IMR-90 (cell line): ENCODE data around the gene STK32A. TPM values are rescaled to one million over a fixed set of nuclear protein-coding genes. Genes with fewer than 3 reads are reported as not detected.
"Not testable (repeated sequence)": the region's sequence is repeated elsewhere in the genome, so short reads cannot be mapped to it uniquely, and the experiment has no call there.

Experiments used
- ATAC-seq: fragments of 200-7000 bp; cut with Tn5 transposase; 2 replicates; pipeline ENCODE4 v1.9.1; 2020; ENCODE audit warnings: low read depth, mild to moderate bottlenecking, moderate library complexity
- BruUV-seq: library from RNA; stranded (reverse); fragments of 400-500 nt; replicated peaks from 2 replicates; lab custom pipeline; 2021; lab: Mats Ljungman, UMichigan
- CTCF ChIA-PET: fragments of 300-600 bp; formaldehyde crosslinking; extraction: SDS; loops from one replicate; lab custom pipeline; 2021; ENCODE audit warnings: antibody characterized with exemption; lab: Yijun Ruan, JAX
- POLR2A ChIA-PET: fragments of 300-600 bp; sonication (Branson Sonifier 250); formaldehyde crosslinking; loops from one replicate; lab custom pipeline; 2022; ENCODE audit warnings: antibody characterized with exemption; ENCODE audit not compliant: unreplicated experiment; lab: Charles Lee
- DNase-seq: peaks from one replicate; pipeline ENCODE4 v3.0.0; 2013
- H2AFZ ChIP-seq: replicated peaks from 2 replicates; pipeline ENCODE3; 2013; ENCODE audit warnings: low read length, mild to moderate bottlenecking; ENCODE audit not compliant: poor library complexity
- H2AK5ac ChIP-seq: 2 replicates; pipeline ENCODE4 v1.6.1; 2013; ENCODE audit warnings: low read depth, low read length, inconsistent platforms
- H2AK9ac ChIP-seq: replicated peaks from 2 replicates; pipeline ENCODE3; 2013; ENCODE audit warnings: mild to moderate bottlenecking, low read depth, low read length, moderate library complexity; ENCODE audit not compliant: poor library complexity
- H2BK120ac ChIP-seq: 2 replicates; pipeline ENCODE4 v1.6.1; 2013; ENCODE audit warnings: low read depth, low read length, inconsistent platforms
- H2BK15ac ChIP-seq: 3 replicates; pipeline ENCODE4 v1.6.1; 2013; ENCODE audit warnings: low read depth, low read length, inconsistent platforms
- H2BK20ac ChIP-seq: 2 replicates; pipeline ENCODE4 v1.6.1; 2013; ENCODE audit warnings: low read depth, mild to moderate bottlenecking, inconsistent platforms, low read length, moderate library complexity
- H2BK5ac ChIP-seq: 2 replicates; pipeline ENCODE4 v1.6.1; 2013; ENCODE audit warnings: mild to moderate bottlenecking, low read depth, low read length, inconsistent platforms; ENCODE audit not compliant: poor library complexity, severe bottlenecking
- H3K14ac ChIP-seq: replicated peaks from 2 replicates; pipeline ENCODE4 v1.6.1; 2013; ENCODE audit warnings: low read depth, low read length, inconsistent platforms
- H3K18ac ChIP-seq: 2 replicates; pipeline ENCODE4 v1.6.1; 2013; ENCODE audit warnings: low read depth, low read length, control low read depth
- H3K23ac ChIP-seq: 2 replicates; pipeline ENCODE4 v1.6.1; 2013; ENCODE audit warnings: low read depth, low read length, inconsistent platforms
- H3K27ac ChIP-seq: 2 replicates; pipeline ENCODE4 v1.5.1; 2013; ENCODE audit warnings: mild to moderate bottlenecking, control low read depth, low read length; ENCODE audit not compliant: insufficient read depth
- H3K27me3 ChIP-seq: 2 replicates; pipeline ENCODE4 v1.6.1; 2013; ENCODE audit warnings: low read length; ENCODE audit not compliant: control insufficient read depth, insufficient read depth
- H3K36me3 ChIP-seq: 2 replicates; pipeline ENCODE4 v1.6.1; 2013; ENCODE audit warnings: low read length, mixed read lengths; ENCODE audit not compliant: control insufficient read depth, insufficient read depth
- H3K4ac ChIP-seq: 2 replicates; pipeline ENCODE4 v1.6.1; 2013; ENCODE audit warnings: low read depth, low read length, inconsistent platforms
- H3K4me1 ChIP-seq: 2 replicates; pipeline ENCODE4 v1.6.1; 2013; ENCODE audit warnings: low read length, mixed read lengths; ENCODE audit not compliant: control insufficient read depth, insufficient read depth
- H3K4me2 ChIP-seq: 2 replicates; pipeline ENCODE4 v1.6.1; 2013; ENCODE audit warnings: low read depth, mild to moderate bottlenecking, control low read depth, low read length, moderate library complexity
- H3K4me3 ChIP-seq: 2 replicates; pipeline ENCODE4 v1.5.1; 2013; ENCODE audit warnings: low read depth, mild to moderate bottlenecking, control low read depth, low read length, moderate library complexity; ENCODE audit not compliant: insufficient read depth
- H3K56ac ChIP-seq: 2 replicates; pipeline ENCODE4 v1.6.1; 2013; ENCODE audit warnings: low read length, inconsistent platforms; ENCODE audit not compliant: insufficient read depth; ENCODE audit errors: extremely low read depth
- H3K79me1 ChIP-seq, 2 experiments: 2 replicates each; pipeline ENCODE4 v1.6.1; 2013; ENCODE audit warnings: low read length in 2 of 2, inconsistent platforms in 1 of 2, low read depth in 1 of 2
- H3K9ac ChIP-seq: 2 replicates; pipeline ENCODE4 v1.6.1; 2013; ENCODE audit warnings: low read depth, low read length, control low read depth
- H3K9me1 ChIP-seq: 2 replicates; pipeline ENCODE4 v1.6.1; 2013; ENCODE audit warnings: low read length, inconsistent platforms; ENCODE audit not compliant: insufficient read depth
- H3K9me3 ChIP-seq: 2 replicates; pipeline ENCODE4 v1.6.1; 2013; ENCODE audit warnings: low read length; ENCODE audit not compliant: control insufficient read depth, insufficient read depth
- H4K20me1 ChIP-seq: 2 replicates; pipeline ENCODE4 v1.6.1; 2013; ENCODE audit warnings: low read length, inconsistent platforms; ENCODE audit not compliant: insufficient read depth
- H4K5ac ChIP-seq: 2 replicates; pipeline ENCODE4 v1.6.1; 2013; ENCODE audit warnings: mild to moderate bottlenecking, low read depth, low read length, control low read depth
- H4K8ac ChIP-seq, 2 experiments: 2 replicates each; pipeline ENCODE4 v1.6.1; 2013; ENCODE audit warnings: low read depth in 2 of 2, low read length in 2 of 2, control low read depth in 1 of 2, inconsistent platforms in 1 of 2
- H4K91ac ChIP-seq: 2 replicates; pipeline ENCODE4 v1.6.1; 2013; ENCODE audit warnings: low read depth, low read length, inconsistent platforms; ENCODE audit not compliant: insufficient read depth
- RFX5 ChIP-seq: IDR thresholded peaks from 2 replicates; pipeline ENCODE4 v1.8.0; 2012; ENCODE audit warnings: low read depth, mild to moderate bottlenecking, low read length, moderate library complexity
- WGBS, 2 experiments: methylation state at CpG; one replicate each; pipeline versions ENCODE4 v1.1.5 to v1.1.7; 2013; ENCODE audit warnings: missing lambda C conversion rate in 2 of 2; ENCODE audit not compliant: insufficient read length in 1 of 2; ENCODE audit errors: extremely low coverage in 2 of 2; 5-methylcytosine and 5-hydroxymethylcytosine counted together
- dilution Hi-C: fragments of 300-500 bp; cut with HindIII; formaldehyde crosslinking; loops from one replicate; pipeline ENCODE4 v1.14.3; 2018; ENCODE audit warnings: low sequenced_read_pairs; ENCODE audit not compliant: unreplicated experiment
- in situ Hi-C: fragments of 300-500 bp; cut with MboI; formaldehyde crosslinking; loops from 3 replicates; pipeline ENCODE4 v1.14.3; 2019; ENCODE audit warnings: low sequenced_read_pairs, inconsistent platforms, mixed read lengths
- intact Hi-C: fragments of 100-400 bp; cut with micrococcal nuclease; formaldehyde crosslinking; loops from 2 replicates; pipeline ENCODE4 v1.10.0; 2022
- polyA plus RNA-seq, 3 experiments: library from polyadenylated mRNA; depleted of rRNA; stranded (reverse); fragments of >200 nt; gene quantifications; 2 replicates each; pipeline ENCODE4 v1.2.3, GENCODE V29; 2012; ENCODE audit warnings: low replicate concordance in 1 of 3
- total RNA-seq: library from RNA; depleted of rRNA; stranded (reverse); fragments of >200 nt; gene quantifications from 2 replicates; pipeline ENCODE4 v1.2.3, GENCODE V29; 2012

Gene STK32A
- total and polyA plus RNA-seq, 2 of the 4 experiments (the other 2 are of a cell fraction), result 0.12 to 0.18 TPM

GRCh38 chr5:147240266-147240985, 5.6 kb downstream of the STK32A start:
- WGBS, 2 experiments, result no CpG with 5 or more reads among the region's 4 CpGs
- in situ Hi-C loops (no loop called here), intact Hi-C loops (no loop called here), dilution Hi-C loops (no loop called here)
- peaks cover 6% of the 10 kb centered on the region for H3K27me3 ChIP-seq
- no peak overlapping the region for H3K9ac ChIP-seq
- no peak overlapping the region for H3K14ac ChIP-seq
- no peak overlapping the region for H2BK20ac ChIP-seq
- no peak overlapping the region for H2BK5ac ChIP-seq
- no peak overlapping the region for H2BK120ac ChIP-seq
- ChIA-PET POLR2A (no interaction called here), CTCF (interaction anchor here (0.6 kb wide), 1 partner anchor 8 kb away, joined by 3 read pairs; no protein-coding TSS in a partner anchor)
- H3K27ac ChIP-seq, result no peak overlapping the region
- H4K20me1 ChIP-seq, result no peaks in the 10 kb centered on the region
- no peak for DNase-seq
- H2AK9ac ChIP-seq, result no peak overlapping the region
- H3K9me1 ChIP-seq, result no peaks in the 10 kb centered on the region
- no peak for TF ChIP-seq RFX5
- H3K4me3 ChIP-seq, result no peak overlapping the region
- no peak overlapping the region for H4K5ac ChIP-seq
- H3K9me3 ChIP-seq, result no peaks in the 10 kb centered on the region
- no peaks in the 10 kb centered on the region for H3K79me1 ChIP-seq
- ATAC-seq, result no peak
- H3K4ac ChIP-seq, result no peak overlapping the region
- no peak overlapping the region for H3K4me2 ChIP-seq
- no peak overlapping the region for H3K18ac ChIP-seq
- no peak overlapping the region for H4K8ac ChIP-seq
- H4K91ac ChIP-seq, result no peak overlapping the region
- H3K36me3 ChIP-seq, result no peaks in the 10 kb centered on the region
- H3K56ac ChIP-seq, result no peak overlapping the region
- no peaks in the 10 kb centered on the region for H3K4me1 ChIP-seq
- no TSS peak for BruUV-seq
- no peak overlapping the region for H2BK15ac ChIP-seq
- H2AFZ ChIP-seq, result no peak overlapping the region
- H3K23ac ChIP-seq, result no peak overlapping the region
- no peak overlapping the region for H2AK5ac ChIP-seq

- H3K79me1 ChIP-seq, H3K27ac ChIP-seq, H3K36me3 ChIP-seq, H3K27me3 ChIP-seq, in situ Hi-C loops, H3K23ac ChIP-seq, H3K4ac ChIP-seq, DNase-seq, H2AFZ ChIP-seq, H2AK9ac ChIP-seq, H4K5ac ChIP-seq, H3K4me3 ChIP-seq, CTCF ChIA-PET, BruUV-seq, H4K8ac ChIP-seq, intact Hi-C loops, H2AK5ac ChIP-seq, ATAC-seq, H2BK120ac ChIP-seq, H2BK20ac ChIP-seq, H3K9me3 ChIP-seq, H3K4me1 ChIP-seq, H3K9me1 ChIP-seq, H3K4me2 ChIP-seq, H3K18ac ChIP-seq, H2BK15ac ChIP-seq, H3K9ac ChIP-seq, H3K56ac ChIP-seq, POLR2A ChIA-PET, H3K14ac ChIP-seq, H4K91ac ChIP-seq, H4K20me1 ChIP-seq, H2BK5ac ChIP-seq, dilution Hi-C loops: not testable (repeated sequence)
- WGBS, 2 experiments, result no CpG with 5 or more reads among the region's 6 CpGs
Measured at GRCh38 chr5:147243238-147243637, 8.4 kb downstream of the STK32A start.
